Activated CD4-positive, alpha-beta T cell treated with anti-CD3 and anti-CD28 coated beads, Interleukin-2, amount 10 ng/mL, durations not matched to agents 7 days and 5 days (primary cell): ENCODE measurements around the gene UACA. TPM values are rescaled to one million over a fixed set of nuclear protein-coding genes. Genes with fewer than 3 reads are reported as not detected.
"Not testable (repeated sequence)": the region's sequence is repeated elsewhere in the genome, so short reads cannot be mapped to it uniquely, and the experiment has no call there.

Experiments used
- CTCF ChIA-PET: fragments of 350-600 bp; sonication (Branson Sonifier 250); formaldehyde crosslinking; loops from one replicate; lab custom pipeline; 2021; ENCODE audit warnings: antibody characterized with exemption; lab: Charles Lee
- POLR2A ChIA-PET: fragments of 350-600 bp; sonication (Branson Sonifier 250); formaldehyde crosslinking; loops from one replicate; lab custom pipeline; 2021; ENCODE audit warnings: antibody characterized with exemption; lab: Charles Lee
- DNase-seq: peaks from one replicate; pipeline ENCODE4 v3.0.0-alpha.2; 2020
- H3K27ac Mint-ChIP-seq: one replicate; pipeline ENCODE4 v1.8.0; 2021; ENCODE audit warnings: mild to moderate bottlenecking, moderate library complexity, mixed read lengths
- H3K27me3 Mint-ChIP-seq: one replicate; pipeline ENCODE4 v1.8.0; 2021; ENCODE audit warnings: mixed read lengths
- H3K36me3 Mint-ChIP-seq: one replicate; pipeline ENCODE4 v1.8.0; 2021; ENCODE audit warnings: low read depth, mixed read lengths
- H3K4me1 Mint-ChIP-seq: one replicate; pipeline ENCODE4 v1.8.0; 2021; ENCODE audit warnings: mixed read lengths
- H3K4me3 Mint-ChIP-seq: one replicate; pipeline ENCODE4 v1.8.0; 2021; ENCODE audit warnings: mild to moderate bottlenecking, moderate library complexity, mixed read lengths
- H3K9me3 Mint-ChIP-seq: one replicate; pipeline ENCODE4 v1.8.0; 2021; ENCODE audit warnings: mixed read lengths
- total RNA-seq, 2 experiments: library from RNA; stranded (reverse); gene quantifications; one replicate each; pipeline ENCODE4 v1.2.3, GENCODE V29; 2021

The UACA gene
- total RNA-seq, 2 experiments from 2014 or later = 3.9 to 4.1 TPM

GRCh38 chr15:70632079-70632478, 131.3 kb downstream of the UACA start:
- Mint-ChIP-seq H3K36me3 (no peaks in the 10 kb centered on the region), H3K27ac (no peak overlapping the region), H3K27me3 (peaks cover 27% of the 10 kb centered on the region), H3K9me3 (no peaks in the 10 kb centered on the region), H3K4me1 (peaks cover 7% of the 10 kb centered on the region), H3K4me3 (no peak overlapping the region)
- ChIA-PET POLR2A (no interaction called here), CTCF (no interaction called here)
- no peak for DNase-seq

- Mint-ChIP-seq H3K27ac (no peak overlapping the region), H3K4me3 (no peak overlapping the region), H3K36me3 (no peaks in the 10 kb centered on the region), H3K27me3 (peaks cover 27% of the 10 kb centered on the region), H3K4me1 (peaks cover 7% of the 10 kb centered on the region), H3K9me3 (peaks cover under 1% of the 10 kb centered on the region)
- POLR2A ChIA-PET = no interaction called here
- CTCF ChIA-PET = interaction anchor here (1.1 kb wide), 1 partner anchor 13 kb away, joined by 3 read pairs; no protein-coding TSS in a partner anchor
- no peak for DNase-seq
These were observed 133.6 kb downstream of the UACA start for GRCh38 chr15:70629735-70630273.

- Mint-ChIP-seq H3K36me3 (no peaks in the 10 kb centered on the region), H3K9me3 (peaks cover 3% of the 10 kb centered on the region), H3K4me3 (no peak overlapping the region), H3K27ac (no peak overlapping the region), H3K4me1 (peaks cover 7% of the 10 kb centered on the region), H3K27me3 (peaks cover 29% of the 10 kb centered on the region)
- ChIA-PET CTCF (interaction anchor here (1.1 kb wide), 1 partner anchor 12 kb away, joined by 3 read pairs; no protein-coding TSS in a partner anchor), POLR2A (no interaction called here)
- no peak for DNase-seq
These were observed 134.8 kb downstream of the UACA start for GRCh38 chr15:70628549-70628896.

- peaks cover 26% of the 10 kb centered on the region for H3K27me3 Mint-ChIP-seq
- peaks cover 7% of the 10 kb centered on the region for H3K4me1 Mint-ChIP-seq
- no peak for DNase-seq
- no peaks in the 10 kb centered on the region for H3K36me3 Mint-ChIP-seq
- H3K9me3 Mint-ChIP-seq = peaks cover 3% of the 10 kb centered on the region
- ChIA-PET CTCF (no interaction called here), POLR2A (no interaction called here)
- no peak overlapping the region for H3K4me3 Mint-ChIP-seq
- no peak overlapping the region for H3K27ac Mint-ChIP-seq
These were observed 135.4 kb downstream of the UACA start for GRCh38 chr15:70627734-70628548.

- H3K36me3 Mint-ChIP-seq = no peaks in the 10 kb centered on the region
- no peak overlapping the region for H3K4me3 Mint-ChIP-seq
- peaks cover 25% of the 10 kb centered on the region for H3K27me3 Mint-ChIP-seq
- peaks cover 6% of the 10 kb centered on the region for H3K9me3 Mint-ChIP-seq
- H3K4me1 Mint-ChIP-seq = peaks cover 3% of the 10 kb centered on the region
- CTCF ChIA-PET = no interaction called here
- DNase-seq = no peak
- H3K27ac Mint-ChIP-seq = no peak overlapping the region
- POLR2A ChIA-PET = no interaction called here
These were observed 136.0 kb downstream of the UACA start for GRCh38 chr15:70627322-70627721.

DNA sequence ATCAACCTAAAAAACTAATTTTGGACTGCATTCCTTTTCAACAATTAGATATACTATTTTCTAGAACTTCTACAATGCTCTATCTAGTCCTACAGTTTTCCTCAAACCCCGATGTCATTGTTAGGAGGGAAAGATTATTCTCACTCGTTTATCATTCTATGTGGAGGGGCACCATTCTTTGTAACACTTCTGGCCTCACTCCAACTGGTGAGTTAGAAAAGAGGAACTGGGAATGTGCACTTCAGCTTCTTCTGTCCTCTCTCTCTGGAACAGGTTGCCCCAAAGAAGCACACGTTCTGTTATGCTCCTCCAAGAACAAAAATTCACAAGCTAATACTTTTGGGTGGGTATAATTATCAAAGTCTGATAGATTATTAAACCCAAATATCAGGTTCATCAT, 137.9 kb downstream of the UACA start:
- POLR2A ChIA-PET = no interaction called here
- H3K27me3 Mint-ChIP-seq = peaks cover 32% of the 10 kb centered on the region
- DNase-seq = no peak
- H3K4me1 Mint-ChIP-seq = no peaks in the 10 kb centered on the region
- H3K27ac Mint-ChIP-seq = no peak overlapping the region
- H3K9me3 Mint-ChIP-seq = peaks cover 6% of the 10 kb centered on the region
- no peaks in the 10 kb centered on the region for H3K36me3 Mint-ChIP-seq
- CTCF ChIA-PET = no interaction called here
- H3K4me3 Mint-ChIP-seq = no peak overlapping the region

- Mint-ChIP-seq H3K27ac (no peak overlapping the region), H3K36me3 (no peaks in the 10 kb centered on the region), H3K27me3 (peaks cover 32% of the 10 kb centered on the region), H3K4me3 (no peak overlapping the region), H3K4me1 (no peaks in the 10 kb centered on the region), H3K9me3 (peaks cover 6% of the 10 kb centered on the region)
- CTCF ChIA-PET = no interaction called here
- no peak for DNase-seq
- POLR2A ChIA-PET = no interaction called here
These were observed 138.3 kb downstream of the UACA start for GRCh38 chr15:70625011-70625410.

DNA sequence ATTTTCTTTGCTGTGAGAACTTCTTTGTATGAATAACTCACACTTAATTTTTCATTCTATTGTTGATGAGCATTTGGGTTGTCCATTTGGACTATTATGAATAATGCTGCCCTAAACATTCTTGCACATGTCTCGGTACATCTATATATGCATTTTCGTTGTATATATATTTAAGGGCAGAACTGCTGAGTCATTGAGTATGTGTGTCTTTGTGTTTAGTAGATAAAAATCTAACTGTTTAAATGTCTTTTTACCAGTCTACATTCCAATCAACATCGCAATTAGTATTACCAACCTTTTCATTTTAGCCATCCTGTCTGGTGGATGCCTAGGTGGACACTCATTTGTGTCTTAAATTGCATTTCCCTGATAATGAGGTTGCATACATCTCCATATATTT, 144.4 kb downstream of the UACA start:
- POLR2A ChIA-PET = no interaction called here
- CTCF ChIA-PET = no interaction called here
- Mint-ChIP-seq H3K27me3 (peaks cover 23% of the 10 kb centered on the region), H3K9me3 (peaks cover 3% of the 10 kb centered on the region), H3K27ac (no peak overlapping the region), H3K4me3 (no peak overlapping the region), H3K36me3 (no peaks in the 10 kb centered on the region), H3K4me1 (no peaks in the 10 kb centered on the region)
- DNase-seq = no peak

DNA sequence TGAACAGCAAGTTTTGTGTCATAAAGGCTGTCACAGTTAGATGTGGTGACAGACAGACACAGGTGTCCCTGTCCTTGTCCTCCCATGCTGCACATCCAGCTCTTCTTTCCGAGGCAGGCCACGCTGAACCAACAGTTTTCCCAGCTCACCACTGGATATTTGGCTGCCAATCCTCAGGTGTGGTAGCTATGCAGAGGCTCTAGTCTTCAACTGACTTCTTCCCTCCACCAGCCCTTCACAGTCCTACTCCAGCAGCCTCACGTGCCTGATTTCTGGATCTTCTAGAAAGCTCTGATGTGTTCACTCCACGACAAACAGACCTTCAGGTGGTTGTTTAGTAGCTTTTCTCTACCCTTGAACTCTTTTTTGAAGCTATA, 145.5 kb downstream of the UACA start:
- Mint-ChIP-seq H3K36me3 (no peaks in the 10 kb centered on the region), H3K4me1 (no peaks in the 10 kb centered on the region), H3K4me3 (no peak overlapping the region), H3K27me3 (peaks cover 23% of the 10 kb centered on the region), H3K9me3 (peaks cover 3% of the 10 kb centered on the region), H3K27ac (no peak overlapping the region)
- DNase-seq = no peak
- POLR2A ChIA-PET = no interaction called here
- CTCF ChIA-PET = no interaction called here

GRCh38 chr15:70617076-70617910, 146.1 kb downstream of the UACA start:
- H3K9me3 Mint-ChIP-seq = no peaks in the 10 kb centered on the region
- H3K27me3 Mint-ChIP-seq = peaks cover 20% of the 10 kb centered on the region
- H3K27ac Mint-ChIP-seq = no peak overlapping the region
- no peaks in the 10 kb centered on the region for H3K4me1 Mint-ChIP-seq
- no peak overlapping the region for H3K4me3 Mint-ChIP-seq
- no peak for DNase-seq
- CTCF ChIA-PET = interaction anchor here (1.0 kb wide), 2 partner anchors 12 to 18 kb away, joined by 3 read pairs; no protein-coding TSS in a partner anchor
- H3K36me3 Mint-ChIP-seq = no peaks in the 10 kb centered on the region
- POLR2A ChIA-PET = no interaction called here

DNA sequence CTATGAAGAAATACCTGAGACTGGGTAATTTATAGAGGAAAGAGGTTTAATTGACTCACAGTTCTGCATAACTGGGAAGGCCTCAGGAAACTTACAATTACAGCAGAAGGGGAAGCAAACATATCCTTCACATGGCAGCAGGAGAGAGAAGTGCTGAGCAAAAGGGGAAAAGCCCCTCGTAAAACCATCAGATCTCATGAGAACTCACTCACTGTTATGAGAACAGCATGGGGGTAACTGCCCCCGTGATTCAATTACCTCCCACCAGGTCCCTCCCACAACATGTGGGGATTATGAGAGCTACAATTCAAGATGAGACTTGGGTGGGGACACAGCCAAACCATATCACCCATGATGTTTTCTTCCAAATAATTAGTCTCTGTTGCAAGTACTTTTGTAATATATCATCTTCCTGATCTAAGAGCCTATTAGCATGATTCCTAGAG, 147.0 kb downstream of the UACA start:
- DNase-seq, H3K9me3 Mint-ChIP-seq, H3K4me3 Mint-ChIP-seq, H3K4me1 Mint-ChIP-seq, POLR2A ChIA-PET, H3K27ac Mint-ChIP-seq, H3K36me3 Mint-ChIP-seq: not testable (repeated sequence)
- CTCF ChIA-PET = interaction anchor here (1.0 kb wide), 2 partner anchors 13 to 17 kb away, joined by 3 read pairs; no protein-coding TSS in a partner anchor
- peaks cover 18% of the 10 kb centered on the region for H3K27me3 Mint-ChIP-seq

- Mint-ChIP-seq H3K36me3 (no peaks in the 10 kb centered on the region), H3K4me1 (no peaks in the 10 kb centered on the region), H3K27ac (no peak overlapping the region), H3K4me3 (no peak overlapping the region), H3K27me3 (peaks cover 12% of the 10 kb centered on the region), H3K9me3 (no peaks in the 10 kb centered on the region)
- ChIA-PET CTCF (interaction anchor here (1.0 kb wide), 2 partner anchors 13 to 16 kb away, joined by 3 read pairs; no protein-coding TSS in a partner anchor), POLR2A (no interaction called here)
- no peak for DNase-seq
These were observed 147.7 kb downstream of the UACA start for GRCh38 chr15:70615435-70616310.
